Central memory CD8-positive, alpha-beta T cell (primary cell): Measurements from ENCODE around the gene IDH3B.
A peak's percentile ranks its signal among the peaks of the same experiment; 100 is the strongest.

Source experiments
- ATAC-seq: fragments of 150-1000 bp; cut with Tn5 transposase; replicated peaks from 2 replicates; pipeline ENCODE4 v1.10.0; 2022; ENCODE audit warnings: mild to moderate bottlenecking, moderate FRiP score, moderate number of reproducible peaks; ENCODE audit not compliant: poor library complexity, severe bottlenecking; ENCODE audit errors: extremely low read depth
- DNase-seq, 2 donors: peaks; one replicate each; pipeline ENCODE4 v3.0.0; 2021; ENCODE audit warnings: low spot score in 2 of 2
- H3K27ac Mint-ChIP-seq: one replicate; pipeline ENCODE4 v1.8.0; 2022; ENCODE audit warnings: low read depth, mild to moderate bottlenecking, moderate library complexity, mixed read lengths
- H3K27me3 Mint-ChIP-seq: one replicate; pipeline ENCODE4 v1.8.0; 2022; ENCODE audit warnings: mixed read lengths
- H3K36me3 Mint-ChIP-seq: one replicate; pipeline ENCODE4 v1.8.0; 2022; ENCODE audit warnings: mild to moderate bottlenecking, moderate library complexity, mixed read lengths; ENCODE audit not compliant: insufficient read depth
- H3K4me1 Mint-ChIP-seq: one replicate; pipeline ENCODE4 v1.8.0; 2022; ENCODE audit warnings: mixed read lengths
- H3K4me3 Mint-ChIP-seq: one replicate; pipeline ENCODE4 v1.8.0; 2022; ENCODE audit warnings: mild to moderate bottlenecking, moderate library complexity, mixed read lengths
- H3K9me3 Mint-ChIP-seq: one replicate; pipeline ENCODE4 v1.8.0; 2022; ENCODE audit warnings: mixed read lengths

Gene IDH3B

GRCh38 chr20:2651772-2652723 is 12.0 kb downstream of the IDH3B start, which contains the start of gene NOP56:
Gene NOP56 (plus strand): TSS chr20:2652632. CDS start chr20:2652661, 29 bp downstream.
- H3K27me3 Mint-ChIP-seq, result no peaks in the 10 kb centered on the region
- peak; percentile 92 to 95 for DNase-seq
- H3K4me3 Mint-ChIP-seq, result peak within 1 kb of the TSS; percentile 86
- H3K27ac Mint-ChIP-seq, result peak within 1 kb of the TSS; percentile 93
- peaks cover 25% of the 10 kb centered on the region for H3K4me1 Mint-ChIP-seq
- no peaks in the 10 kb centered on the region for H3K9me3 Mint-ChIP-seq
- H3K36me3 Mint-ChIP-seq, result peaks cover 39% of the 10 kb centered on the region
- ATAC-seq, result peak; percentile 90

GRCh38 chr20:2643708-2644107 is 20.3 kb downstream of the IDH3B start:
- Mint-ChIP-seq H3K27ac (no peak overlapping the region), H3K4me1 (no peaks in the 10 kb centered on the region), H3K36me3 (peaks cover 7% of the 10 kb centered on the region), H3K9me3 (no peaks in the 10 kb centered on the region), H3K27me3 (no peaks in the 10 kb centered on the region), H3K4me3 (no peak overlapping the region)
- ATAC-seq (no peak), DNase-seq (no peak)

GRCh38 chr20:2640899-2641298 is 23.1 kb downstream of the IDH3B start:
- H3K27me3 Mint-ChIP-seq, result no peaks in the 10 kb centered on the region
- no peaks in the 10 kb centered on the region for H3K9me3 Mint-ChIP-seq
- H3K36me3 Mint-ChIP-seq, result peaks cover 9% of the 10 kb centered on the region
- peak overlapping the region; percentile 52 for H3K27ac Mint-ChIP-seq
- no peak overlapping the region for H3K4me3 Mint-ChIP-seq
- ATAC-seq (no peak), DNase-seq (no peak)
- peaks cover 13% of the 10 kb centered on the region for H3K4me1 Mint-ChIP-seq

- H3K9me3 Mint-ChIP-seq, result no peaks in the 10 kb centered on the region
- H3K4me3 Mint-ChIP-seq, result no peak overlapping the region
- H3K27me3 Mint-ChIP-seq, result no peaks in the 10 kb centered on the region
- ATAC-seq (no peak), DNase-seq (no peak)
- H3K36me3 Mint-ChIP-seq, result peaks cover 9% of the 10 kb centered on the region
- no peak overlapping the region for H3K27ac Mint-ChIP-seq
- H3K4me1 Mint-ChIP-seq, result peaks cover 13% of the 10 kb centered on the region
Measured at GRCh38 chr20:2640260-2640659, 23.8 kb downstream of the IDH3B start.

- no peaks in the 10 kb centered on the region for H3K27me3 Mint-ChIP-seq
- no peak overlapping the region for H3K27ac Mint-ChIP-seq
- H3K36me3 Mint-ChIP-seq, result peaks cover 7% of the 10 kb centered on the region
- H3K4me3 Mint-ChIP-seq, result peak overlapping the region; percentile 61
- H3K4me1 Mint-ChIP-seq, result peaks cover 13% of the 10 kb centered on the region
- no peak for DNase-seq
- ATAC-seq, result peak; percentile 86
- no peaks in the 10 kb centered on the region for H3K9me3 Mint-ChIP-seq
Measured at GRCh38 chr20:2637246-2637645, 26.8 kb downstream of the IDH3B start.

GRCh38 chr20:2633381-2633780 is 30.6 kb downstream of the IDH3B start:
- Mint-ChIP-seq H3K9me3 (no peaks in the 10 kb centered on the region), H3K4me1 (peaks cover 13% of the 10 kb centered on the region), H3K27me3 (peaks cover 21% of the 10 kb centered on the region), H3K4me3 (no peak overlapping the region), H3K36me3 (peaks cover 2% of the 10 kb centered on the region), H3K27ac (no peak overlapping the region)
- DNase-seq (no peak), ATAC-seq (no peak)

- peaks cover 21% of the 10 kb centered on the region for H3K27me3 Mint-ChIP-seq
- no peak overlapping the region for H3K4me3 Mint-ChIP-seq
- no peak for DNase-seq
- H3K4me1 Mint-ChIP-seq, result peaks cover 1% of the 10 kb centered on the region
- H3K36me3 Mint-ChIP-seq, result no peaks in the 10 kb centered on the region
- no peak overlapping the region for H3K27ac Mint-ChIP-seq
- no peak for ATAC-seq
- no peaks in the 10 kb centered on the region for H3K9me3 Mint-ChIP-seq
Measured at GRCh38 chr20:2631228-2631627, 32.8 kb downstream of the IDH3B start.

- no peaks in the 10 kb centered on the region for H3K4me1 Mint-ChIP-seq
- no peak overlapping the region for H3K27ac Mint-ChIP-seq
- H3K4me3 Mint-ChIP-seq, result no peak overlapping the region
- no peak for DNase-seq
- no peak for ATAC-seq
- H3K9me3 Mint-ChIP-seq, result no peaks in the 10 kb centered on the region
- H3K36me3 Mint-ChIP-seq, result no peaks in the 10 kb centered on the region
- H3K27me3 Mint-ChIP-seq, result peaks cover 27% of the 10 kb centered on the region
Measured at GRCh38 chr20:2626853-2627541, 37.0 kb downstream of the IDH3B start.

GRCh38 chr20:2625062-2625461 is 39.0 kb downstream of the IDH3B start:
- H3K4me3 Mint-ChIP-seq, result no peak overlapping the region

GRCh38 chr20:2624190-2624589 is 39.8 kb downstream of the IDH3B start:
- Mint-ChIP-seq H3K9me3 (no peaks in the 10 kb centered on the region), H3K27me3 (peaks cover 28% of the 10 kb centered on the region), H3K36me3 (no peaks in the 10 kb centered on the region), H3K27ac (no peak overlapping the region), H3K4me3 (no peak overlapping the region), H3K4me1 (no peaks in the 10 kb centered on the region)
- DNase-seq (no peak), ATAC-seq (no peak)

More at GRCh38 chr20:2625062-2625461, 39.0 kb downstream of the IDH3B start:
- Mint-ChIP-seq H3K27me3 (peaks cover 20% of the 10 kb centered on the region), H3K36me3 (no peaks in the 10 kb centered on the region), H3K27ac (no peak overlapping the region), H3K4me1 (no peaks in the 10 kb centered on the region), H3K9me3 (no peaks in the 10 kb centered on the region)
- no peak for DNase-seq
- ATAC-seq, result no peak

- H3K27ac Mint-ChIP-seq, result no peak overlapping the region
- DNase-seq (no peak), ATAC-seq (no peak)
- H3K36me3 Mint-ChIP-seq, result no peaks in the 10 kb centered on the region
- no peaks in the 10 kb centered on the region for H3K4me1 Mint-ChIP-seq
- peaks cover 65% of the 10 kb centered on the region for H3K27me3 Mint-ChIP-seq
- no peaks in the 10 kb centered on the region for H3K9me3 Mint-ChIP-seq
- no peak overlapping the region for H3K4me3 Mint-ChIP-seq
Measured at GRCh38 chr20:2619961-2620595, 43.9 kb downstream of the IDH3B start.

- DNase-seq (no peak), ATAC-seq (no peak)
- Mint-ChIP-seq H3K9me3 (no peaks in the 10 kb centered on the region), H3K27me3 (peaks cover 65% of the 10 kb centered on the region), H3K27ac (no peak overlapping the region), H3K4me1 (no peaks in the 10 kb centered on the region), H3K36me3 (no peaks in the 10 kb centered on the region), H3K4me3 (no peak overlapping the region)
Measured at GRCh38 chr20:2619337-2619736, 44.7 kb downstream of the IDH3B start.
